ENCODE data around the gene OLFM2. TPM values are rescaled to one million over a fixed set of nuclear protein-coding genes. Genes with fewer than 3 reads are reported as not detected.

OLFM2 gene
- total RNA-seq, 1 experiment from 2014 or later: 75.6 TPM

DNA sequence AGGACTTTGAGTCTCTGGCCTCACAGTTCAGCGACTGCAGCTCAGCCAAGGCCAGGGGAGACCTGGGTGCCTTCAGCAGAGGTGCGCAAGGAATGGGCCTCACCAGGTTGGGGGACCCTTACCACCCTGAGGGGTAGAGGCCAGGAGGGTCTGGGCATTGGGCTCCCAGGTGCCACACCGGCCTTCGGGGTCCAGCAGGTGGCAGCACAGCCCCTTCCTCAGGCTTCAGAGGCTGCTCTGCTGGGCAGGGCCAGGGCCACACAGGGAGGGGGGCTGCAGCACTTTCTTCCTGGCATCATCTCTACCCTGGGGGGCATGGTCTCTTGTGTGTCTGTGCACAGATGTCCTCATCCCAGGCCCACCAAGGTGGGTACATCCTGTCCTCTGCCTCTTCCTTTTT lies 88.3 kb downstream of the OLFM2 start:
- no peak overlapping the region for H4K5ac ChIP-seq (ENCODE audit: insufficient read length, low read depth, low read length)
- H3K4me2 ChIP-seq (ENCODE audit: insufficient read depth, insufficient read length, low read length): no peak overlapping the region
- H3K56ac ChIP-seq (ENCODE audit: insufficient read length, low read depth, low read length): no peak overlapping the region
- H3K23ac ChIP-seq (ENCODE audit: insufficient read length, low read depth, low read length): no peak overlapping the region
- Mint-ChIP-seq H3K4me3 (no peak overlapping the region), H3K27ac (0 out of 7 replicates have a peak overlapping the region, but pooled peaks of 1 of the 3 experiments have one; percentile 64), H3K27me3 (ENCODE audit: low read depth) (no peaks in the 10 kb centered on the region), H3K36me3 (ENCODE audit: insufficient read depth in 1 of 3, low read depth in 3 of 3) (peaks cover 9 to 32% (median 32%) of the 10 kb centered on the region in 3 experiments; a peak in 6 of 7 replicates), H3K9me3 (no peaks in the 10 kb centered on the region), H3K4me1 (peaks cover 8 to 36% of the 10 kb centered on the region in 2 experiments)
- H4K91ac ChIP-seq (ENCODE audit: insufficient read length, low read depth, low read length): no peak overlapping the region
- no peaks in the 10 kb centered on the region for H3K27me3 ChIP-seq (ENCODE audit: insufficient read depth, low read length)
- H3K79me1 ChIP-seq (ENCODE audit: insufficient read depth, low read depth, low read length, poor library complexity, severe bottlenecking): no peaks in the 10 kb centered on the region
- H3K79me2 ChIP-seq (ENCODE audit: insufficient read depth, low read length): no peaks in the 10 kb centered on the region
- H3K27ac ChIP-seq (ENCODE audit: insufficient read length, low read depth, low read length): no peak overlapping the region
- no peak overlapping the region for H2BK20ac ChIP-seq (ENCODE audit: low read depth, low read length, poor library complexity, severe bottlenecking)
- H3K9ac ChIP-seq (ENCODE audit: extremely low read depth, insufficient read length, low read length): no peak overlapping the region
- H3K14ac ChIP-seq (ENCODE audit: insufficient read depth, low read length): no peak overlapping the region
- H2BK12ac ChIP-seq (ENCODE audit: insufficient read length, low read depth, low read length): no peak overlapping the region
- no peaks in the 10 kb centered on the region for H3K9me3 ChIP-seq (ENCODE audit: control insufficient read depth, low read depth, low read length)
- H2BK5ac ChIP-seq (ENCODE audit: insufficient read length, low read length): no peak overlapping the region
- H2AFZ ChIP-seq (ENCODE audit: low read length): no peak overlapping the region
- H3T11ph ChIP-seq (ENCODE audit: low read length): no peak overlapping the region
- DNase-seq: peak; percentile 65
- no peak overlapping the region for H3K18ac ChIP-seq (ENCODE audit: insufficient read length, low read depth, low read length)
- no peak overlapping the region for H2AK5ac ChIP-seq (ENCODE audit: insufficient read length, low read length)
- no peak overlapping the region for H3K4ac ChIP-seq (ENCODE audit: low read depth, low read length)
- no peak overlapping the region; the same call in 1 of the 2 replicates for H2BK15ac ChIP-seq (ENCODE audit: low read depth, low read length)
- no peak overlapping the region for H4K8ac ChIP-seq (replicated peaks; ENCODE audit: insufficient read length, low read depth, low read length)
- no peaks in the 10 kb centered on the region for H3K23me2 ChIP-seq (ENCODE audit: insufficient read length, low read depth, low read length, poor library complexity, severe bottlenecking)
- WGBS (ENCODE audit: extremely low coverage, insufficient read length, low lambda C conversion rate): no CpG with 5 or more reads among the region's 4 CpGs
- H2BK120ac ChIP-seq (ENCODE audit: low read depth, low read length, poor library complexity, severe bottlenecking): no peak overlapping the region
- TF ChIP-seq, protein P1, sequence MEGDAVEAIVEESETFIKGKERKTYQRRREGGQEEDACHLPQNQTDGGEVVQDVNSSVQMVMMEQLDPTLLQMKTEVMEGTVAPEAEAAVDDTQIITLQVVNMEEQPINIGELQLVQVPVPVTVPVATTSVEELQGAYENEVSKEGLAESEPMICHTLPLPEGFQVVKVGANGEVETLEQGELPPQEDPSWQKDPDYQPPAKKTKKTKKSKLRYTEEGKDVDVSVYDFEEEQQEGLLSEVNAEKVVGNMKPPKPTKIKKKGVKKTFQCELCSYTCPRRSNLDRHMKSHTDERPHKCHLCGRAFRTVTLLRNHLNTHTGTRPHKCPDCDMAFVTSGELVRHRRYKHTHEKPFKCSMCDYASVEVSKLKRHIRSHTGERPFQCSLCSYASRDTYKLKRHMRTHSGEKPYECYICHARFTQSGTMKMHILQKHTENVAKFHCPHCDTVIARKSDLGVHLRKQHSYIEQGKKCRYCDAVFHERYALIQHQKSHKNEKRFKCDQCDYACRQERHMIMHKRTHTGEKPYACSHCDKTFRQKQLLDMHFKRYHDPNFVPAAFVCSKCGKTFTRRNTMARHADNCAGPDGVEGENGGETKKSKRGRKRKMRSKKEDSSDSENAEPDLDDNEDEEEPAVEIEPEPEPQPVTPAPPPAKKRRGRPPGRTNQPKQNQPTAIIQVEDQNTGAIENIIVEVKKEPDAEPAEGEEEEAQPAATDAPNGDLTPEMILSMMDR (conservative IDR thresholded peaks at IDR 0.05): peak; percentile 82
- H4K20me1 ChIP-seq (ENCODE audit: control insufficient read depth, insufficient read depth, insufficient read length): peaks cover 2% of the 10 kb centered on the region
- no peaks in the 10 kb centered on the region; the same call in 1 of the 2 replicates for H3K4me1 ChIP-seq (ENCODE audit: insufficient read depth, low read length)
